Type B pancreatic cell (in vitro differentiated cells): Measurements from ENCODE around the gene LEAP2. TPM values are rescaled to one million over a fixed set of nuclear protein-coding genes. Genes with fewer than 3 reads are reported as not detected.

Source experiments
- DNase-seq: peaks from one replicate; pipeline ENCODE4 v3.0.0; 2021; ENCODE audit warnings: mixed read lengths; ENCODE audit not compliant: unreplicated experiment; ENCODE audit errors: extremely low spot score
- H3K27ac Mint-ChIP-seq: 2 replicates; pipeline ENCODE4 v1.8.0; 2021; ENCODE audit warnings: mild to moderate bottlenecking, mixed read lengths
- H3K27me3 Mint-ChIP-seq: 2 replicates; pipeline ENCODE4 v1.8.0; 2021; ENCODE audit warnings: mixed read lengths
- H3K36me3 Mint-ChIP-seq: 2 replicates; pipeline ENCODE4 v1.8.0; 2021; ENCODE audit warnings: mixed read lengths
- H3K4me1 Mint-ChIP-seq: one replicate; pipeline ENCODE4 v1.8.0; 2021; ENCODE audit warnings: mixed read lengths; ENCODE audit not compliant: unreplicated experiment
- H3K4me3 Mint-ChIP-seq: 2 replicates; pipeline ENCODE4 v1.8.0; 2021; ENCODE audit warnings: mild to moderate bottlenecking, mixed read lengths
- H3K9me3 Mint-ChIP-seq: 2 replicates; pipeline ENCODE4 v1.8.0; 2021; ENCODE audit warnings: mixed read lengths
- long read RNA-seq: library from polyadenylated mRNA; unstranded; transcript quantifications from one replicate; pipeline ENCODE4 v2.0.0, GENCODE V29; 2020
- total RNA-seq: library from RNA; stranded (reverse); gene quantifications from 2 replicates; pipeline ENCODE4 v1.2.1, GENCODE V29; 2021; ENCODE audit warnings: low replicate concordance
- TF ChIP-seq, protein P1 (sequence below): fragments of 200-600 bp; sonication (generic); conservative IDR thresholded peaks from 2 replicates; pipeline ENCODE4 v1.5.0; 2021; ENCODE audit warnings: antibody characterized with exemption, mild to moderate bottlenecking

The LEAP2 gene
- total RNA-seq = 2.5 and 2.9 TPM in 2 replicates
- long read RNA-seq, partial matches to known transcripts = 0 of 5 reads
- long read RNA-seq, other reads (novel, unspliced or antisense) = 4 of 5 reads

GRCh38 chr5:132873119-132873929 is at the start of gene LEAP2:
TSS of gene LEAP2 (plus strand) at chr5:132873668. CDS start at chr5:132873695, 27 bp downstream.
- H3K36me3 Mint-ChIP-seq = peaks cover 15% of the 10 kb centered on the region
- no peaks in the 10 kb centered on the region for H3K9me3 Mint-ChIP-seq
- peaks cover 21% of the 10 kb centered on the region for H3K4me1 Mint-ChIP-seq
- peak within 1 kb of the TSS; percentile 86 for H3K27ac Mint-ChIP-seq
- DNase-seq = no peak
- TF ChIP-seq, protein P1, sequence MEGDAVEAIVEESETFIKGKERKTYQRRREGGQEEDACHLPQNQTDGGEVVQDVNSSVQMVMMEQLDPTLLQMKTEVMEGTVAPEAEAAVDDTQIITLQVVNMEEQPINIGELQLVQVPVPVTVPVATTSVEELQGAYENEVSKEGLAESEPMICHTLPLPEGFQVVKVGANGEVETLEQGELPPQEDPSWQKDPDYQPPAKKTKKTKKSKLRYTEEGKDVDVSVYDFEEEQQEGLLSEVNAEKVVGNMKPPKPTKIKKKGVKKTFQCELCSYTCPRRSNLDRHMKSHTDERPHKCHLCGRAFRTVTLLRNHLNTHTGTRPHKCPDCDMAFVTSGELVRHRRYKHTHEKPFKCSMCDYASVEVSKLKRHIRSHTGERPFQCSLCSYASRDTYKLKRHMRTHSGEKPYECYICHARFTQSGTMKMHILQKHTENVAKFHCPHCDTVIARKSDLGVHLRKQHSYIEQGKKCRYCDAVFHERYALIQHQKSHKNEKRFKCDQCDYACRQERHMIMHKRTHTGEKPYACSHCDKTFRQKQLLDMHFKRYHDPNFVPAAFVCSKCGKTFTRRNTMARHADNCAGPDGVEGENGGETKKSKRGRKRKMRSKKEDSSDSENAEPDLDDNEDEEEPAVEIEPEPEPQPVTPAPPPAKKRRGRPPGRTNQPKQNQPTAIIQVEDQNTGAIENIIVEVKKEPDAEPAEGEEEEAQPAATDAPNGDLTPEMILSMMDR = no peak
- H3K27me3 Mint-ChIP-seq = no peaks in the 10 kb centered on the region
- H3K4me3 Mint-ChIP-seq = peak within 1 kb of the TSS; percentile 22

GRCh38 chr5:132824426-132824825 is 49.0 kb upstream of the LEAP2 start:
- DNase-seq = no peak
- TF ChIP-seq, protein P1 = no peak
- peak overlapping the region; percentile 45 for H3K4me3 Mint-ChIP-seq

GRCh38 chr5:132825033-132825833 is 48.2 kb upstream of the LEAP2 start:
- Mint-ChIP-seq H3K27me3 (peaks cover 53% of the 10 kb centered on the region), H3K4me3 (peak overlapping the region; percentile 45), H3K27ac (no peak overlapping the region), H3K9me3 (no peaks in the 10 kb centered on the region), H3K4me1 (peaks cover 12% of the 10 kb centered on the region), H3K36me3 (no peaks in the 10 kb centered on the region)
- no peak for DNase-seq
- TF ChIP-seq, protein P1 = no peak

More at GRCh38 chr5:132824426-132824825, 49.0 kb upstream of the LEAP2 start:
- Mint-ChIP-seq H3K27me3 (peaks cover 50% of the 10 kb centered on the region), H3K4me1 (peaks cover 14% of the 10 kb centered on the region), H3K36me3 (no peaks in the 10 kb centered on the region), H3K9me3 (no peaks in the 10 kb centered on the region), H3K27ac (no peak overlapping the region)

GRCh38 chr5:132825834-132826391 is 47.6 kb upstream of the LEAP2 start:
- Mint-ChIP-seq H3K27ac (no peak overlapping the region), H3K36me3 (no peaks in the 10 kb centered on the region), H3K9me3 (no peaks in the 10 kb centered on the region), H3K27me3 (peaks cover 52% of the 10 kb centered on the region), H3K4me3 (peak overlapping the region; percentile 17), H3K4me1 (peaks cover 9% of the 10 kb centered on the region)
- TF ChIP-seq, protein P1 = no peak
- DNase-seq = no peak

- H3K4me1 Mint-ChIP-seq = peaks cover 6% of the 10 kb centered on the region
- H3K36me3 Mint-ChIP-seq = no peaks in the 10 kb centered on the region
- H3K27ac Mint-ChIP-seq = no peak overlapping the region
- H3K27me3 Mint-ChIP-seq = peaks cover 58% of the 10 kb centered on the region
- no peak for DNase-seq
- no peaks in the 10 kb centered on the region for H3K9me3 Mint-ChIP-seq
- H3K4me3 Mint-ChIP-seq = peak overlapping the region; percentile 34
- TF ChIP-seq, protein P1 = no peak
These were observed 46.9 kb upstream of the LEAP2 start for GRCh38 chr5:132826424-132827082.
